Measurements from ENCODE around the gene CBX8. TPM values are rescaled to one million over a fixed set of nuclear protein-coding genes. Genes with fewer than 3 reads are reported as not detected.
A peak's percentile ranks its signal among the peaks of the same experiment; 100 is the strongest.

CBX8 gene
- total and polyA plus RNA-seq, 2 of the 13 experiments (the other 11 are each of a cell fraction or from before 2014, with no cell fraction given): 0.34 to 12.6 TPM

- TF ChIP-seq ZBTB49 (CRISPR knock-in tag; IDR thresholded peaks at IDR 0.05; ENCODE audit: borderline replicate concordance) (no peak), TCF7 (IDR thresholded peaks at IDR 0.05; ENCODE audit: low read depth) (no peak; the same call in 1 of the 2 replicates), FOXK1 (CRISPR knock-in tag; IDR thresholded peaks at IDR 0.05; ENCODE audit: borderline replicate concordance, low read depth) (peak; percentile 98), ZBED4 (CRISPR knock-in tag; IDR thresholded peaks at IDR 0.05; ENCODE audit: borderline replicate concordance) (no peak), ZNF776 (CRISPR knock-in tag; IDR thresholded peaks at IDR 0.05) (no peak), SMARCE1 (IDR thresholded peaks at IDR 0.05; ENCODE audit: borderline replicate concordance) (no peak), ZBTB38 (CRISPR knock-in tag; IDR thresholded peaks at IDR 0.05) (peak; percentile 9; the same call in 1 of the 2 replicates), ZNF709 (CRISPR knock-in tag; IDR thresholded peaks at IDR 0.05) (peak; percentile 68), ZNF121 (CRISPR knock-in tag; IDR thresholded peaks at IDR 0.05) (peak; percentile 21; the same call in 1 of the 2 replicates)
- TF ChIP-seq, protein P1, sequence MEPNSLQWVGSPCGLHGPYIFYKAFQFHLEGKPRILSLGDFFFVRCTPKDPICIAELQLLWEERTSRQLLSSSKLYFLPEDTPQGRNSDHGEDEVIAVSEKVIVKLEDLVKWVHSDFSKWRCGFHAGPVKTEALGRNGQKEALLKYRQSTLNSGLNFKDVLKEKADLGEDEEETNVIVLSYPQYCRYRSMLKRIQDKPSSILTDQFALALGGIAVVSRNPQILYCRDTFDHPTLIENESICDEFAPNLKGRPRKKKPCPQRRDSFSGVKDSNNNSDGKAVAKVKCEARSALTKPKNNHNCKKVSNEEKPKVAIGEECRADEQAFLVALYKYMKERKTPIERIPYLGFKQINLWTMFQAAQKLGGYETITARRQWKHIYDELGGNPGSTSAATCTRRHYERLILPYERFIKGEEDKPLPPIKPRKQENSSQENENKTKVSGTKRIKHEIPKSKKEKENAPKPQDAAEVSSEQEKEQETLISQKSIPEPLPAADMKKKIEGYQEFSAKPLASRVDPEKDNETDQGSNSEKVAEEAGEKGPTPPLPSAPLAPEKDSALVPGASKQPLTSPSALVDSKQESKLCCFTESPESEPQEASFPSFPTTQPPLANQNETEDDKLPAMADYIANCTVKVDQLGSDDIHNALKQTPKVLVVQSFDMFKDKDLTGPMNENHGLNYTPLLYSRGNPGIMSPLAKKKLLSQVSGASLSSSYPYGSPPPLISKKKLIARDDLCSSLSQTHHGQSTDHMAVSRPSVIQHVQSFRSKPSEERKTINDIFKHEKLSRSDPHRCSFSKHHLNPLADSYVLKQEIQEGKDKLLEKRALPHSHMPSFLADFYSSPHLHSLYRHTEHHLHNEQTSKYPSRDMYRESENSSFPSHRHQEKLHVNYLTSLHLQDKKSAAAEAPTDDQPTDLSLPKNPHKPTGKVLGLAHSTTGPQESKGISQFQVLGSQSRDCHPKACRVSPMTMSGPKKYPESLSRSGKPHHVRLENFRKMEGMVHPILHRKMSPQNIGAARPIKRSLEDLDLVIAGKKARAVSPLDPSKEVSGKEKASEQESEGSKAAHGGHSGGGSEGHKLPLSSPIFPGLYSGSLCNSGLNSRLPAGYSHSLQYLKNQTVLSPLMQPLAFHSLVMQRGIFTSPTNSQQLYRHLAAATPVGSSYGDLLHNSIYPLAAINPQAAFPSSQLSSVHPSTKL (CRISPR knock-in tag; IDR thresholded peaks at IDR 0.05): peak; percentile 97
- TF ChIP-seq, protein P2, sequence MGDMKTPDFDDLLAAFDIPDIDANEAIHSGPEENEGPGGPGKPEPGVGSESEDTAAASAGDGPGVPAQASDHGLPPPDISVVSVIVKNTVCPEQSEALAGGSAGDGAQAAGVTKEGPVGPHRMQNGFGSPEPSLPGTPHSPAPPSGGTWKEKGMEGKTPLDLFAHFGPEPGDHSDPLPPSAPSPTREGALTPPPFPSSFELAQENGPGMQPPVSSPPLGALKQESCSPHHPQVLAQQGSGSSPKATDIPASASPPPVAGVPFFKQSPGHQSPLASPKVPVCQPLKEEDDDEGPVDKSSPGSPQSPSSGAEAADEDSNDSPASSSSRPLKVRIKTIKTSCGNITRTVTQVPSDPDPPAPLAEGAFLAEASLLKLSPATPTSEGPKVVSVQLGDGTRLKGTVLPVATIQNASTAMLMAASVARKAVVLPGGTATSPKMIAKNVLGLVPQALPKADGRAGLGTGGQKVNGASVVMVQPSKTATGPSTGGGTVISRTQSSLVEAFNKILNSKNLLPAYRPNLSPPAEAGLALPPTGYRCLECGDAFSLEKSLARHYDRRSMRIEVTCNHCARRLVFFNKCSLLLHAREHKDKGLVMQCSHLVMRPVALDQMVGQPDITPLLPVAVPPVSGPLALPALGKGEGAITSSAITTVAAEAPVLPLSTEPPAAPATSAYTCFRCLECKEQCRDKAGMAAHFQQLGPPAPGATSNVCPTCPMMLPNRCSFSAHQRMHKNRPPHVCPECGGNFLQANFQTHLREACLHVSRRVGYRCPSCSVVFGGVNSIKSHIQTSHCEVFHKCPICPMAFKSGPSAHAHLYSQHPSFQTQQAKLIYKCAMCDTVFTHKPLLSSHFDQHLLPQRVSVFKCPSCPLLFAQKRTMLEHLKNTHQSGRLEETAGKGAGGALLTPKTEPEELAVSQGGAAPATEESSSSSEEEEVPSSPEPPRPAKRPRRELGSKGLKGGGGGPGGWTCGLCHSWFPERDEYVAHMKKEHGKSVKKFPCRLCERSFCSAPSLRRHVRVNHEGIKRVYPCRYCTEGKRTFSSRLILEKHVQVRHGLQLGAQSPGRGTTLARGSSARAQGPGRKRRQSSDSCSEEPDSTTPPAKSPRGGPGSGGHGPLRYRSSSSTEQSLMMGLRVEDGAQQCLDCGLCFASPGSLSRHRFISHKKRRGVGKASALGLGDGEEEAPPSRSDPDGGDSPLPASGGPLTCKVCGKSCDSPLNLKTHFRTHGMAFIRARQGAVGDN (CRISPR knock-in tag; IDR thresholded peaks at IDR 0.05): peak; percentile 65; the same call in 1 of the 2 replicates
- TF ChIP-seq, protein P3, sequence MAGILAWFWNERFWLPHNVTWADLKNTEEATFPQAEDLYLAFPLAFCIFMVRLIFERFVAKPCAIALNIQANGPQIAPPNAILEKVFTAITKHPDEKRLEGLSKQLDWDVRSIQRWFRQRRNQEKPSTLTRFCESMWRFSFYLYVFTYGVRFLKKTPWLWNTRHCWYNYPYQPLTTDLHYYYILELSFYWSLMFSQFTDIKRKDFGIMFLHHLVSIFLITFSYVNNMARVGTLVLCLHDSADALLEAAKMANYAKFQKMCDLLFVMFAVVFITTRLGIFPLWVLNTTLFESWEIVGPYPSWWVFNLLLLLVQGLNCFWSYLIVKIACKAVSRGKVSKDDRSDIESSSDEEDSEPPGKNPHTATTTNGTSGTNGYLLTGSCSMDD (CRISPR knock-in tag; IDR thresholded peaks at IDR 0.05): no peak
Measured at GRCh38 chr17:79821331-79822095, 24.6 kb upstream of the CBX8 start (continued).

Measured in HepG2 (cell line).